B cell (primary cell): ENCODE data around the gene INTS3. TPM values are rescaled to one million over a fixed set of nuclear protein-coding genes. Genes with fewer than 3 reads are reported as not detected.

ENCODE experiments used
- ATAC-seq: fragments of 200-7000 bp; cut with Tn5 transposase; one replicate; pipeline ENCODE4 v1.10.0; 2021; ENCODE audit warnings: low read depth, mild to moderate bottlenecking, moderate number of reproducible peaks, moderate library complexity
- CTCF ChIA-PET: fragments of 350-600 bp; sonication (Branson Sonifier 250); formaldehyde crosslinking; loops from one replicate; lab custom pipeline; 2021; ENCODE audit warnings: antibody characterized with exemption, inconsistent platforms; lab: Charles Lee
- POLR2A ChIA-PET: fragments of 350-600 bp; sonication (Branson Sonifier 250); formaldehyde crosslinking; loops from one replicate; lab custom pipeline; 2021; ENCODE audit warnings: antibody characterized with exemption; lab: Charles Lee
- DNase-seq: peaks from one replicate; pipeline ENCODE4 v3.0.0; 2013
- H2AFZ ChIP-seq: 2 replicates; pipeline ENCODE4 v1.6.1; 2012; ENCODE audit warnings: mild to moderate bottlenecking, low read depth, low read length; ENCODE audit not compliant: insufficient read depth, poor library complexity, severe bottlenecking
- H3K27ac ChIP-seq, 2 donors: 1 replicate in 1 of 2; 2 replicates in 1 of 2; pipeline ENCODE4 v1.5.1; 2012 to 2013; ENCODE audit warnings: low read length in 2 of 2, mild to moderate bottlenecking in 2 of 2, moderate library complexity in 1 of 2
- H3K27me3 ChIP-seq, 4 experiments: fragments of 200-600 bp in 1 of 4; sonication (generic) in 1 of 4; replicated peaks in 1 of 4; 1 replicate in 2 of 4; 2 replicates in 2 of 4; pipeline versions ENCODE4 v1.6.1 to v1.7.0; 2013 to 2016; ENCODE audit warnings: low read length in 3 of 4, mild to moderate bottlenecking in 2 of 4, mixed read lengths in 1 of 4, moderate library complexity in 1 of 4; ENCODE audit not compliant: insufficient read depth in 4 of 4, control insufficient read depth in 3 of 4; ENCODE audit errors: control extremely low read depth in 1 of 4
- H3K36me3 ChIP-seq, 2 experiments: replicated peaks in 1 of 2; 1 replicate in 1 of 2; 2 replicates in 1 of 2; pipeline versions ENCODE4 v1.6.1 to v1.7.1; 2013; ENCODE audit warnings: low read length in 1 of 2; ENCODE audit not compliant: insufficient read depth in 2 of 2, control insufficient read depth in 1 of 2; ENCODE audit errors: control extremely low read depth in 1 of 2, extremely low read depth in 1 of 2
- H3K4me1 ChIP-seq, 2 donors: fragments of 200-600 bp in 1 of 2; sonication (generic) in 1 of 2; 1 replicate in 1 of 2; 2 replicates in 1 of 2; pipeline versions ENCODE4 v1.5.1 to v1.6.1; 2013 to 2017; ENCODE audit warnings: low read length in 2 of 2; ENCODE audit not compliant: control insufficient read depth in 2 of 2, insufficient read depth in 2 of 2
- H3K4me2 ChIP-seq: replicated peaks from 2 replicates; pipeline ENCODE3; 2012; ENCODE audit warnings: mild to moderate bottlenecking, low read depth, low read length; ENCODE audit not compliant: poor library complexity, severe bottlenecking
- H3K4me3 ChIP-seq, 5 experiments: fragments of 200-600 bp in 1 of 5; sonication (generic) in 1 of 5; 1 replicate in 3 of 5; 2 replicates in 2 of 5; pipeline versions ENCODE4 v1.5.1 to v1.7.0; 2011 to 2016; ENCODE audit warnings: low read length in 4 of 5, mild to moderate bottlenecking in 4 of 5, low read depth in 2 of 5, control low read depth in 1 of 5, moderate library complexity in 1 of 5; ENCODE audit not compliant: insufficient read depth in 1 of 5; ENCODE audit errors: control extremely low read depth in 1 of 5, extremely low read depth in 1 of 5
- H3K79me2 ChIP-seq: fragments of 200-600 bp; sonication (generic); one replicate; pipeline ENCODE4 v1.6.0; 2016; ENCODE audit warnings: low read length; ENCODE audit not compliant: control insufficient read depth, insufficient read depth
- H3K9ac ChIP-seq: fragments of 200-600 bp; sonication (generic); 2 replicates; pipeline ENCODE4 v1.6.1; 2017; ENCODE audit warnings: mild to moderate bottlenecking, low read length, moderate library complexity
- H3K9me3 ChIP-seq, 3 donors: one replicate each; pipeline versions ENCODE4 v1.6.1 to v1.7.1; 2013; ENCODE audit warnings: low read length in 2 of 3; ENCODE audit not compliant: control insufficient read depth in 2 of 3, insufficient read depth in 1 of 3; ENCODE audit errors: control extremely low read depth in 1 of 3
- H4K20me1 ChIP-seq: 2 replicates; pipeline ENCODE4 v1.6.0; 2012; ENCODE audit warnings: mild to moderate bottlenecking, low read length; ENCODE audit not compliant: insufficient read depth, control insufficient read depth, poor library complexity, severe bottlenecking
- H3K27ac Mint-ChIP-seq: one replicate; pipeline ENCODE4 v1.8.0; 2021; ENCODE audit warnings: mixed read lengths
- H3K27me3 Mint-ChIP-seq: one replicate; pipeline ENCODE4 v1.8.0; 2021; ENCODE audit warnings: mixed read lengths
- H3K4me1 Mint-ChIP-seq: one replicate; pipeline ENCODE4 v1.8.0; 2021; ENCODE audit warnings: mixed read lengths
- H3K4me3 Mint-ChIP-seq: one replicate; pipeline ENCODE4 v1.8.0; 2021; ENCODE audit warnings: mixed read lengths
- H3K9me3 Mint-ChIP-seq: one replicate; pipeline ENCODE4 v1.8.0; 2022; ENCODE audit warnings: mixed read lengths; ENCODE audit not compliant: insufficient read depth
- EZH2 ChIP-seq: IDR thresholded peaks from 2 replicates; pipeline ENCODE4 v1.6.1; 2012; ENCODE audit warnings: borderline replicate concordance, low read depth, mild to moderate bottlenecking, moderate library complexity, low read length; ENCODE audit not compliant: insufficient read depth, poor library complexity, severe bottlenecking
- WGBS: methylation state at CpG from one replicate; pipeline ENCODE4 v1.1.5; 2013; ENCODE audit warnings: missing lambda C conversion rate; ENCODE audit not compliant: insufficient coverage; 5-methylcytosine and 5-hydroxymethylcytosine counted together
- intact Hi-C: fragments of 100-400 bp; cut with micrococcal nuclease; formaldehyde crosslinking; loops from one replicate; pipeline ENCODE4 v1.10.0; 2022
- polyA plus RNA-seq: library from polyadenylated mRNA; depleted of rRNA; stranded (reverse); fragments of >200 nt; gene quantifications from 2 replicates; pipeline ENCODE4 v1.2.3, GENCODE V29; 2012
- total RNA-seq, 2 donors: library from RNA; stranded (reverse); fragments of 120-200 nt in 1 of 2; gene quantifications; 1 replicate in 1 of 2; 2 replicates in 1 of 2; pipeline versions ENCODE4 v1.2.3 to v1.2.4, GENCODE V29; 2013 to 2022
- TF ChIP-seq, protein P1 (sequence below): fragments of 200-600 bp; IDR thresholded peaks from one replicate; pipeline ENCODE4 v1.8.0; 2022; ENCODE audit warnings: antibody characterized with exemption, mild to moderate bottlenecking

INTS3 gene
- total and polyA plus RNA-seq, 2 donors (not counting 1 experiment from before 2014, with no cell fraction given) = 69.1 to 84.1 TPM

DNA sequence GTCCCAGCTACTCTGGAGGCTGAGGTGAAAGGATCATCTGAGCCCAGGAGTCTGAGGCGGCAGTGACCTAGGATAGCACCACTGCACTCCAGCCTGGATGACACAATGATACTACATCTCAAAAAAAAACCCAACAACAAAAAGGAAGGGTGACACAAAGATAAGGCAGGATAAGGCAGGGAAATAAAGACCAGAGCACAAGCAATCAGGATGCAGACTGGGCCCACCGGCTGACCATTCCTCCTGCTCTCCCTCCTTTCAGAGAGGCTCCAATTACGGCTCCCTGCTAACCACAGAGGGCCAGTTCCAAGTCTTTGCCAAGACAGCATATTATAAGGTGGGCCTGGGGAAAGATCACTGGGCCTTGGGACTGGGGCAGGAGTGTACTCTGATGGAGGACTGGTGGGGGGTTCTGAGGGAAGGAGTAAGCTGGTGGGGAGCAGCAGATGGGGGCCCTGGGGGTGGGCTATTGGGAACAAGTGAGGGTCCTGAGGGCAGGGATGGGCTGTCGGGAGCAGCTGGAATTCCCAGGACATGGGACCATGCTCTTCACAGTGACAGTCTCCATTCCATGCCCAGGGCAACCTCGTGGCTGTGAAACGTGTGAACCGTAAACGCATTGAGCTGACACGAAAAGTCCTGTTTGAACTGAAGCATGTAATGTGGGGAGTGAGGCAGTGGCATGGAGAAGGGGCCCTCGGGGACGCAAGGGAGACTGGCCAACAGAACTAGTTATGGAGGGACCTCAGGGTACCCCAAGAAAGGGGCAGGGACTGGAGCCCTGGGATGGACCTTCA lies 42.1 kb upstream of the INTS3 start:
- ATAC-seq (no peak), DNase-seq (no peak)
- no peaks in the 10 kb centered on the region for H3K79me2 ChIP-seq
- ChIA-PET POLR2A (no interaction called here), CTCF (interaction anchor here (0.6 kb wide), 1 partner anchor 71 kb away, joined by 3 read pairs; no protein-coding TSS in a partner anchor)
- H4K20me1 ChIP-seq = no peaks in the 10 kb centered on the region
- peaks cover 0 to 9% (median 2%) of the 10 kb centered on the region in 4 experiments for H3K27me3 ChIP-seq
- H3K27ac ChIP-seq = no peak overlapping the region
- peaks cover 40% of the 10 kb centered on the region for H3K27me3 Mint-ChIP-seq
- H3K9me3 Mint-ChIP-seq = no peaks in the 10 kb centered on the region
- H3K4me2 ChIP-seq = no peak overlapping the region
- TF ChIP-seq, protein P1, sequence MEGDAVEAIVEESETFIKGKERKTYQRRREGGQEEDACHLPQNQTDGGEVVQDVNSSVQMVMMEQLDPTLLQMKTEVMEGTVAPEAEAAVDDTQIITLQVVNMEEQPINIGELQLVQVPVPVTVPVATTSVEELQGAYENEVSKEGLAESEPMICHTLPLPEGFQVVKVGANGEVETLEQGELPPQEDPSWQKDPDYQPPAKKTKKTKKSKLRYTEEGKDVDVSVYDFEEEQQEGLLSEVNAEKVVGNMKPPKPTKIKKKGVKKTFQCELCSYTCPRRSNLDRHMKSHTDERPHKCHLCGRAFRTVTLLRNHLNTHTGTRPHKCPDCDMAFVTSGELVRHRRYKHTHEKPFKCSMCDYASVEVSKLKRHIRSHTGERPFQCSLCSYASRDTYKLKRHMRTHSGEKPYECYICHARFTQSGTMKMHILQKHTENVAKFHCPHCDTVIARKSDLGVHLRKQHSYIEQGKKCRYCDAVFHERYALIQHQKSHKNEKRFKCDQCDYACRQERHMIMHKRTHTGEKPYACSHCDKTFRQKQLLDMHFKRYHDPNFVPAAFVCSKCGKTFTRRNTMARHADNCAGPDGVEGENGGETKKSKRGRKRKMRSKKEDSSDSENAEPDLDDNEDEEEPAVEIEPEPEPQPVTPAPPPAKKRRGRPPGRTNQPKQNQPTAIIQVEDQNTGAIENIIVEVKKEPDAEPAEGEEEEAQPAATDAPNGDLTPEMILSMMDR = no peak
- TF ChIP-seq EZH2 = no peak
- no peaks in the 10 kb centered on the region for H3K9me3 ChIP-seq
- no peaks in the 10 kb centered on the region for H3K4me1 ChIP-seq
- H3K4me3 ChIP-seq = no peak overlapping the region
- no peak overlapping the region for H3K27ac Mint-ChIP-seq
- H3K4me1 Mint-ChIP-seq = peaks cover 5% of the 10 kb centered on the region
- H3K36me3 ChIP-seq = no peaks in the 10 kb centered on the region
- no peak overlapping the region for H3K9ac ChIP-seq
- no peak overlapping the region for H2AFZ ChIP-seq
- intact Hi-C loops = no loop called here
- H3K4me3 Mint-ChIP-seq = no peak overlapping the region
- WGBS = 77% methylated on average over 6 of the region's 11 CpGs
